Stimulated activated CD8-positive, alpha-beta memory T cell treated with anti-CD3 and anti-CD28 coated beads, Interleukin-15, amount 100 ng/mL, for 48 hours (primary cell): Measurements from ENCODE around the gene RBM15.

Experiments
- DNase-seq, 2 donors: peaks; one replicate each; pipeline ENCODE4 v3.0.0-alpha.2; 2020; ENCODE audit warnings: low read depth in 2 of 2

RBM15 gene

DNA sequence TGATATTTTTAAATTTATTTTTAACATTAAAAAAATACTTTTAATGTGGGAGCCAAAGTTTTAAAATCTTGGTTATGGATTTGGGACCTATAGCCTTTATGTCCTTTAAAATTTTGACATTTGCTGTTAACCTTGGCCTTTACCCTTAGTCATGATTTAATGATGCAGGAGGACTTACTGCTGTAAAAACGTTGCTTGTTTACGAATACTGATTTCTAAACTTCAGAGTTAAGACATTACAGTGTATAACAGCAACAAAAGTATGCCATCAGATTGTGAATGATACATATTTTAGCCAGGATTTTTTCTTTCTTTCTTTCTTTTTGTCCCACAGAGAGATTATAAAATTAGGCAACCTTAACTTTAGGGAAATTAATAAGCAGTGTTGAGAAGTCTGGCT lies 8.9 kb downstream of the RBM15 start:
- no peak for DNase-seq

DNA sequence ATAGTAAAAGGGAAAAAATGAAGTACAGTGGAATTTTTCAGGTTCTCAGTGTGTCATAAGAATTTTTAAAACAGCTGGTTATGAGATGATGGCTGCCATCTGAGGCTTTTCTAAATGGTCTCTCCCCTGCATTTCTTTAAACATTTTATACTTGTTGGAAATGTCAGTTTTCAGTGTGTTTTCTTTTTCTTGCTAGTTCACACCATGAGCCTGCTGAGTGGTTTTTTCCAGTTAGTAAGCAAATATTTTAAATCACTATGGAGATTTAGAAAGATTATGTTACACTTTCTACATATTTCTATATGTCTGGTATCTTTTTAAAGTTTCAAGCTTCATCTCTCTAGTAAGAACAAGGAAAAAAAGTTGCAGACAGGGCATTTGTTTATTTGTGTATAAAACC lies 9.6 kb downstream of the RBM15 start:
- no peak for DNase-seq

DNA sequence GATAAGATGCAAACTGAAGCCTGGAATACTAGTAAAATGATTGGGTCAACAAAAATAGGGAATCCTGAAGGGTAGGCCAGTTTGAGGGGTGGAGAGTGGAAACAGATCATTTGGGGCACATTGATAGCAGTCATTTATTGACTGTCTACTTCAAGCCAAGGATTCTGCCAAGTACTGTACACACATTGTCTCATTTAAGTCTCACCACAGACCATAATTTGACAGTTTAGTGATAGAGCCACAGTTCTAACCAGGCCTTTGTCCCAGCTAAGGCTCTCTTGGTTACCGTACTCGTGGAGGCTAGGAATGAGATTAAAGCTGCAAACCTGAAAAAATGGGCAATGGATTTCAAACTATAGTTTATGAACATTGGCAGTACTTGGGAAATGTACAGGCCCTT lies 11.2 kb downstream of the RBM15 start:
- DNase-seq = no peak

DNA sequence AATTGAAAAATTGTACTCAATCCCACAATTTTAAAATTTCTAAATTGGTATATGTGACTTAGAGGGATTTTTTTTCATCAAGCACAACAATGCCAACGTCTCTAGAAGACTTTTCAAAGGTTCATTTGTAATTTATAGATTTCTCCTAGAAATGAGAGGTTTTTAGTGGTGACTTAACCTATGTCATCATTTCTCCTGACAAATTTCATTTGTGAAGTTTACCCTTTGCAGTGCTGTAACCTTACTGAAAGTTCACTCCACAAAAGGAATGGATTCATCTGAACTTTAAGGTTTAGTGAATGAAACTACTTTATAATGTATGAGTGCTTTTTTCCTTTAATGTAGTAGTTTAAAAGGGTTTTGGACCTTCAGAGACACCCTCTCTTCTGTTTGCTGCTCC lies 16.1 kb downstream of the RBM15 start:
- DNase-seq = no peak

DNA sequence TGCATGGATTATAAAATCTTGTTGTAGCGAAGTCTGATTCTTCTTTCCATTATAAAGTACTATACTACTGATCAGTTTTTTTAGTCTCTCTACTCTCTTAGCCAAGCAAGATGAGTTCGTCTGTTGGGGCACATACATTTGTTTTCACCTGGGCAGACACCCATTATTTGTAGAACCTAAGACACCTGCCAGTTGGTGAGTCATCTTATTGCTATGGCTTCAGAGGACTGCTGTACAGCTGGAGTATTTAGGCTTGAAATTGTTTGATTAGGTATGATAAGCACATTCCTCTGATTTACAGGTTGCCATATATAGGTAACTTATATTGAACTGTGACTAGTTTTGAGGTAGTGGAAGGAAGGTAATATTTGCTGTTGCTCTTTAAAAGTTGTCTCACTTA lies 17.2 kb downstream of the RBM15 start:
- no peak for DNase-seq

DNA sequence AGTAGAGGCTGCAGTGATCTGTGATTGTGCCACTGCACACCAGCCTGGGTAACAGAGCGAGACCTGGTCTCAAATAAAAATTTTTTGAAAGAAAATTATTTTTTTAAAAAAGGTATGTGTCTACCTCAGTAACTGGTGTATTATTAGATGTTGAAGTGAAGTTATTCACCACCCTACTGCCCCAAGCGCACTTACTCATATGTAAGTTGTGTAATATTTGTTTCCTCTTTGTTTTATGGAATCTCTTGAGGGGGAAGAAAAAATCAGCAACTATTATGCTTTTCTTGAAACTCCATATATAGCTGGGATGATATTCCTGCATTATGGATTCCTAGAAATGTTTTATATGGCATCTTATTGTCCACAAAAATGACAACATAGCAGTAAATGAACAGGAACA lies 21.3 kb downstream of the RBM15 start:
- DNase-seq = no peak

DNA sequence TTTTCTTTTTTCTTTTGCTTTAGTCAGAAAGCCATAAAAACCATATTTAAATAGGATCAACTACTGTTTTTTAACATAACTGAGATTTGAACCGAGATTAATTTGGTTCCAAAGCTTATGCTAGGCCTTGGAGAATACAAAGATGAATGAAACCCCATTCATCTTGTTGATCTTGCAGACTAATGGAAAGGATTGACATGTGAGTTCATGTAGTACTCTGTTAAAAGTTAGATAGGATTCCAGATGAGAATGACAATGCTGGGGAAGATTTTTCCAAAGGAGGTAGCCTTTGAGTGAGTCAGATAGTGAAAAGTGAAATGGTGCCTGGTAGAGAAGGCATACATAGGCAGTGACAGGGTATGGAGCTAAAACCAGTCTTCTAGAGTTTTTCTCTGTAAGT lies 22.7 kb downstream of the RBM15 start:
- DNase-seq = no peak

DNA sequence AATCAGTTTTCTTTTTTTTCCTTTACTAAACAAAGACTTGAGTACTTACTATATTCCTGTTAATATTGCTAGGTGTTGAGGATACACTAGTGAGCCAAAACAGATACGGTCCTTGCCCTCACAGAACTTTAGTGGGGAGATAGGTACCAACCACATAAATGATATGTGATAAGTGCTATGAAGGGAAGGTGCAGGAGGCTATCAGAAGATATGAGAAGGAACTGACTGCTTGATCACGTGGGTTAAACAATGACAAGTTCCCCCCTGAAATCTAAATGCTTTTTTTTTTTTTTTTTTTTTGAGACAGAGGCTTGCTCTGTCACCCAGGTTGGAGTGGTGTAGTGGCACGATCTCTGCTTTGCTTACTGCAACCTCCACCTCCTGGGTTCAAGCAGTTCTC lies 25.0 kb downstream of the RBM15 start:
- no peak for DNase-seq

DNA sequence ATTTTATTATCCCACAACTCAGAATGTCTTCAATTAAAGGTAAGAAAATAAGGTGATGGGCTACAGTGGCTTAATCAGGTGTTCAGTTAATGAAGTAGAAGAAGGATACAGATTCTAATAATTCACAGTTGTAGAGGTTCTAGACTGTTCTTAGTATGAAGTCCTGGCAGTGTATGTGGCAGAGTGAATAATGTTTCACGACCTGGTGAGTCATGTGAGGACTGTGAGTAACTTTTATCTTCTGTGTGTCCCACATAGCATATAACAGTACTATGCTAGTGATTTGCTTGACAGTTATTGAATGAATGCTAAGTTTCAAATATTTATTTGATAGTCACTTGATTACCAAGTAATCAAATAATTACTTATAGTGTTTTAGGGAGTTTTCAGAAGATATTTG lies 31.6 kb downstream of the RBM15 start:
- DNase-seq = no peak

DNA sequence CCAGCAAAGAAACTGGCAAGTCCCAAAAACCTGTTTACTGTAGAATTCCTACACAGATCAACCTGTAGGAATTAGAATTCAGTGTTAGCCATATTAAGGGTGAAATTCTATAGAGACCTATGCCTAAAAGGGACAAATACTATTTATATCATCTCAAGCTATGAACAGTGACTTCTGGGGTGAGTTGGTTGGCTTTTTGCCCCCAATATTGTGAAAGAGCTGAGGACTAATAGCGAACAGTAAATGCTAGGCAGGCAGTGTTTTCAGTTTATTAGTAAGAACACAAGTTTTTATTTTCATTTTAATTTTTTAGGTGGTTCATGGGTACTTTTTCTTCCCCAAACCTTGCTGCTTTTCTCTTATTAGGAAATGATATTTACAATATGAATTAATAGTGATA lies 36.3 kb downstream of the RBM15 start:
- DNase-seq = no peak

DNA sequence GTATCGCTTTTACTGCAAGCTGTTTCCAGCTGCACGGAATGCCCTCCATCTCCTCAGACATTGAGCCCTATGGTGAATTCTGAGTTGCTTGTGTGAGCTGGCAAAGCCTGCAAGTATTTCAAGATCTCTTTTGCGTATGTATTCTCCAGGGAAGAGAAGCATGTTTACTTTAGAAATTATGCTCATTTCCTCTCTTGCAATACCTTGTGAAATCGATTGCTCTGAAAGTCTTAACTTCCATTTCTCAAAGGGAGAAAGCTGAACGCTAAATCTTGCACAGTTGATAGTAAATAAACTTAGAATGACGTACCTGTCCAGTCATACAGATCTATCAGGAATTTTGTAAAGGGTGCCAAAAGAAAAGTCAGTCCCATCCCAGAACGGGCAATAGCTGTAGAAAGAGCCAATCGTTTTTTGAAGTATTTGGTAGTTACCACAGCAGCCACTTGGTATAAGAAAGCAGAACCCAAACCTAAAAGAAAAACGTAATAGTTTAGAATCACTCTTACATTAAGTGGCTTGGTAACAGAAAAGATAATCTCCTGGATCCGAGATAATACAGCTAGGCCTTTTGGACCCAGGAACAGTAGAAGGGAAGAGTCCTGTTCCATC lies 41.6 kb downstream of the RBM15 start:
- DNase-seq = no peak

DNA sequence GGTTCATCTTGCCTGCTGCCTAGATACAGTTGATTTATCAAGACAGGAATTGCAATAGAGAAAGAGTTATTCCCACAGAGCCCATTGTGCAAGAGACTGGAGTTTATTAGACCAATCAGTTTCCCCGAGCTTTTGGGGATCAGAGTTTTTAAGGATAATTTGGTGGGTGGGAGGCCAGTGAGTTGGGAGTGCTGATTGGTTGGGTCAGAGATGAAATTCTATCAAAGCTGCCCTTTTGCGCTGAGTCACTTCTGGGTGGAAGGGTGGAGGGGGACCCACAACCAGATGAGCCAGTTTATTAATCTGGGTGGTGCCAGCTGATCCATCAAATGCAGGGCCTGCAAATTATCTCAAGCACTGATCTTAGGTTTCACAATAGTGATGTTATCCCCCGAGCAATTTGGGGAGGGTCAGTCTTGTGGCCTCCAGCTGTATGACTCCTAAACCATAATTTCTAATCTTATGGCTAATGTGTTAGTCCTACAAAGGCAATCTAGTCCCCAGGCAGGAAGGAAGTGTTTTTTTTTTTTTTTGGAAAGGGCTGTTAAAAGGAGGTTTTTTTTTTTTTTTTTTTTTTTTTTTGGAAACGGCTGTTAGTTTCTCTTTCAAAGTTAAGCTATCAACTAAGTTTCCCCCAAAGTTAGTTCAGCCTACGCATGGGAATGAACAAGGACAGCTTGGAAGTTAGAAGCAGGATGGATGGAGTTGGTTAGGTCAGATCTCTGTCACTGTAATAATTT lies 44.2 kb downstream of the RBM15 start:
- DNase-seq = no peak

DNA sequence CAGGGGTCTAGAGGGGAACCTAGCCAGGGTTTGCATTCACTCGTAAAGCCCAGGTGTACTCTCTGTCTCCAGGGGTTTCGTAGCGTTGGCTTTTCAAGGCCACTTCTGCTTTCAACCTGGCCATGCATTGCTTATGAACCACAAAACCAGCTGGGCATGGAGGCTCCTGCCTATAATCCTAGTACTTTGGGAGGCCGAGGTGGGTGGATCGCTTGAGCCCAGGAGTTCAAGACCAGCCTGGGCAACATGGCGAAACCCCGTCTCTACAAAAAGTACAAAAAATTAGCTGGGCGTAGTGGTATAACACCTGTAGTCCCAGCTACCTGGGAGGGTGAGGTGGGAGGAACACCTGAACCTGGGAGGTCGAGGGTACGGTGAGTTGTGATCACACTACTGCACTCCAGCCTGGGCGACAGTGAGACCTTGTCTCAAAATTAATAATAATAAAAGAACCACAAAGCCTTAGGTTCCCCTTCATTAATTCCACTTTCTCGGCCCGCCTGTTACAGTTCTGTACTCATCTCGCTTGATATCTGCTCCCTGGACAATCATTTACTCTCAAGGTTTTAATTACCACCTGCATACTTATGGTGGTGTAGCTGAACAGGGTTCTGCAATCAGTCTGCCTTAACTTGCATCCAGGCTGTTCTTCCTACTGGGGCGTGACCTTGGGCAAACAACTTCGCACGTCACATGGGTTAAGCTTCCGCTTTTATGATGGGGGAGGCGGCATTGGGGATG lies 45.6 kb downstream of the RBM15 start:
- DNase-seq = no peak

DNA sequence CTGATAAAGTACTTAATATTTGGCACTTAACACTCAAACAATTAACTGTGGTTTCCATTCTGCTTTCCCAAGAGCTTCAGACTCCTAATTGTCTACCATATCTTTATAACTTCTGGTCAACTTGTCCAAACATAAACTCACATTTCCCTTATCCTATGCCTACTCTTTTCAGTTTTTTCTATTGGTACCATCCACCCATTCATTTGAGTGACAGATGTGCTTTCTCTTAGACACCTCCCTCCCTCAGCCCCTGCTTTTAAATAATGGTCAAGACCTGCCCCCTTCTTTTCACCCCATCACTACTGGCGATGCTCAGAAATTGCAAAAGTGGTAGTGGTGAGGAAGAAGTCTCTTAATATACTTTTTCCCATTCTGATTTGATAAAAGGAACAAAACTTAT lies 46.2 kb downstream of the RBM15 start:
- DNase-seq = no peak

DNA sequence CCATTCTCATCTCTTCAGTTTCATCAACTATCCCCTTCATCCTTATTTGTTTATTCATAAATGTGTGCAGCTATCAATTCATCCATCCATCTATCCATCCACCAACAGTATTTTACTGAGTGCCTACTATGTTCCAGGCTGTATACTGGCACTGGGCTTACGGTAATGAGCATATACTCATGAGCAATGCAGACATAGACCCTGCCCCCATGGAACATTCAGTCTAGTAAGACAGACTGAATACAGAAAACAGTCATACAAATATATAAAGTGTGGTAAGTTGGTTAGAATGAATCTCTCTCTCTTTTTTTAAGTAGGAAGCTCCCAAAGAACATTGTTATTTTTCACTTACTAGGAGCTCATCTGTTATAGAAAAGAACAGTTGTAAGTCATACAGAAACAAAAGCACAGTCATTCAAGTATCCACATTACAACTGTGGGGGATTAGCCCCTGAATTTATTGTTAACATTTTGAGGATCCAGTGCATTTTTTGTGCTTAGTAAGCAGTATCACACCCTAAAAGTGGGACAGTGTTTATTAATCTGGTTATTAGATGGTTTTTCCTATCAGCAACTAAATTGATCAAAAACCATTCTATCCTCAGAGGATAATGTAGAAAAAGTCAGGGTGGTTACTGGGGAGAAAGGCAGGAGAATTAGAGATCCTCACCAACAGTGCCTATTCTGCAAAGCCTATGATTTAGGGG lies 48.0 kb downstream of the RBM15 start:
- DNase-seq = no peak

DNA sequence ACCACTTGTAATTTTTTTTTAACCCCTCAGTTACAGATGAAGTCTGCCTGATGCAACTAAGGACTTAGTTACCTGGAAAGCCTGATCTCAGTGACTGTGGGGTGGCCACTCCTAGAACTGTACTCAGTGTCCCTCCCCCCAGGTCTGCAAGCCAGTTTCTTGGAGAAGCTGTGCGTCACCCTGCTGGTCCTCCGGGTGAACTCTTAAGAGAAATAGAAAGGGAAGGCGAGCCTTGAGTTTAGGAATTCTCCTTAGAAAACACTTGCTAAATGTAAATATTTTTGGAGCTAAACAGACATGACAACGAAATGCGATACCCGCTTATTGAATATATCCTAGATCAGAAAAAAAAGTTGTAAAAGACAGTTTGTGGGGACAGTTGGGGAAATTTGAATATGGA lies 50.9 kb downstream of the RBM15 start:
- no peak for DNase-seq

DNA sequence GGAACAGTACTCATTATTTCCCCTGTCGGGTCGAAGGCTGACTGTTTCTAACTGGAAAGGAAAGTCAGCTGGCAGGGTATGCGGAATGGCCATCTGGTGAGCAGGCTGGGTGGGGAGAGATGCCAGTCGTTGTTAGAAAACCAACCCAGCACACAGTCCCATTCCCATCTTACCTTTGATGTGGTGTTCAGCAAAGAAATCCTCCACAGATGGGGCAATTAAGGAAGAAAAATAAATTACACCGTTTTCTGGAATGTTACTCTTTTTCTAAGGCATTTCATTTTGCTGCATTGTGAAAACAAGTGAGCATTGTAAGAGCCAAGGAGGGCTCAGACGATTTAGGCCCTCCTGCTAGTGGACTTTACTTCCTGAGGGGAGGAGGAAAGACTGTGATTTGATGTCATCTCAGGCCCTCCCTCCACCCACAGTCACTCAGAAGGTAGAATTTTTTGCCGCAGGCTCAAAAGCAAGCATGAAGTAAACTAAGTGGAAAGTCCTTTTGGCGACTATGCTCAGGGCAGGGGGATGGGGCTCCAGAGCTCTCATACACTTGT lies 51.6 kb downstream of the RBM15 start, which contains the start of gene SLC16A4:
SLC16A4 (minus strand) TSS at position 335 of the 554 bp plus-strand sequence. CDS start 1,703 bp downstream, outside the sequence.
- no peak for DNase-seq

DNA sequence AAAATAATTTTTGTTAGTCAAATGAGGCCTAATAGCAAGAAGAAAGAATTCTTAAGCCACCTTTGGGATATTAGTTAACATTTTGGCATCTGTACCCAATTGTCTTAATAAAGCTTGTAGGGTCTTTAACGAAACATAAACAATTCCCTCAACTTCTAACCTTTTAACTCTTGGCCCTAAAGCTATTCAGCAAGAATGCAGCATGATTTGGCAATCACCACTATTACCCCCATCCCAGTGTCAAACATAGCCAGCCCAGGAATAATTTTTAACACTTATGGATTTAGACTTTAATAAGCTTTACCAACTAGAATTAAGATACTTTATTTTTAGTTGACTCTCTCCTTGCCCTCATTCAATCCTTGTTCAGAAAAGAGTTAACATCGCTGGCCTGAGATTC lies 54.1 kb downstream of the RBM15 start:
- no peak for DNase-seq

DNA sequence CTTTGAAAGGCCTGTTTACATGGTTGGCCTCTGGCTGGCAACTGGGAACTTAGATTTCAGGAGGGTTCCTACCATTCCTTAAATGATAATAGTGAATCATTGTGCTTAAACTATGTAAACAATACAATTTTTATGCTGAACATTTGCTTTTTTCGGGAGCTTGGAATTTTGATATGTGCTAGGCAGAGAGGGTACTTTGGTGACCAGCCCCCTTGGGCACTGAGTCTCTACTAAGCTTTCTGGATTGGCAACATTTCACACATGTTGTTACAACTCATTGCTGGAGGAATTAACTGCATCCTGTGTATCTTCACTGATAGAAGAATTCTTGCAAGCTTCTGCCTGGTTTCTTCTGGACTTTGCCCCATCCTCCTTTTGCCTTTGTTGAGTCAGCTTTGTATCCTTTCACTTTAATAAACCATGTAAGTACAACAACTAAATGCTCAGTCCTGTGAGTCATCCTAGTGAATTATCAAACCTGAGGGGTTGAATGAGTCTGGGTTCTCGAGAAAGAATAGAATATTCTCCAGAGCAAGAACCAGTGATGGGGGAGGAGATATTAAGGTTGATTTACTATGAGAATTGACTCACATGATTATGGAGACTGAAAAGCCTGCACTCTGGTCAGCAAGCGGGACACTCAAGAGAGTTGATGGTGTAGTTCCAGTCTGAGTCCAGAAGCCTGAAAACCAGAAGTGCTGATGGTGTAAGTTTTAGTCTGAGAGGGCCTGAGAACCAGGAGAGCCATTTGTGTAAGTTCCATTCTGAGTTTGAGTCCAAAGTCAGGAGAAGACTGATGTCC lies 54.7 kb downstream of the RBM15 start:
- no peak for DNase-seq

DNA sequence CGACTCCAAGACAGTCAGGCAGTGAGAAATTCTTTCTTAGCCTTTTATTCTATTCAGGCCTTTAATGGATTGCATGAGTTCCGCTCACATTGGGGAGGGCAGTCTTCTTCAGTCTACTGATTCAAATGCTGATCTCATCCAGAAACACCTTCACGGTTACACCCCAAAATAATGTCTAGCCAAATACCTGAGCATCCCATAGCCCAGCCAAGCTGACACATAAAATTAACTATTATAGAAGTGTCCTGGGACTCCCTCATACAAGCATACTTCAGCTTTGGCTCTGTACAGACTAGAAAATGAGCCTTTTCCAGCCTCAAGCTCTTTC lies 55.3 kb downstream of the RBM15 start:
- no peak for DNase-seq
